HG03103 (cell line): ENCODE measurements around the gene GAS1.

Experiments
- ATAC-seq: cut with Tn5 transposase; IDR thresholded peaks from one replicate; pipeline ENCODE4 v1.9.1; 2021; ENCODE audit warnings: low read depth; ENCODE audit not compliant: unreplicated experiment

Gene GAS1

DNA sequence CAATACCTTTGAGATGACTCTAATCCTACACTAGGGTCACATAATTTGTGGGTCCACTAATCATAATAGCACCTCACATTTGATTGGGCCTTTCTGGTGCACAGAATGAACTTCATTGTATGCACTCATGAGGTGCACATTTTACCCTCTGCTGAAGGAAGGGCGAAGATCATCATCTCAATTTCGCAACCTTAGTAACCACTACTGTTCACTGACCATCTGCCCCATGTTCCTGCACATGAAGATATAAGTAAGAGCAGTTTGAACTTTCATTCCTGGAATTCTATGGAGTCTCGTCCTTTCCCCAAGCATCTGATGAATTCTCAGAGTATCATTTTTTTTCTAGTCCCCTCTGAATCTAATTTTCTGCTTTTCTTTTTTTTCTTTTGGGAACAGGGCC is 21.2 kb downstream of the GAS1 start:
- ATAC-seq, result no peak

DNA sequence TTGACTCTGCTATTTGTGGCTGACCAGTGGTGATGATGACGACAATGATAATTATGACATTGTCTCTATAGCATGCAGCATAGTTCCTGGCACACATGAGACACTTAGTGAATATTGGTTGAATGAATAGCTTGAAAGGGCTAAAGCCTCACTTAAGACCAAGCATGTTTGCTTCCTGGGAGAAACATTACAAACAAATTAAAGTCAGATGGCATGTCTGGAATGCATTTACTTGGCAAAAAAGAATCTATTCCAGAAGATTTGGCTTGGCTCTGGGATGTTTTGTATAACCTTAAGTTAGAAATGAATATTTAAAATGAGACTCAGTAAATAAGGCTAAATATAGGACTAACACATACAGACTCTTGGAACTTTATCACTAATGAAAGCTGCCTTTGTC is 21.6 kb downstream of the GAS1 start:
- no peak for ATAC-seq

DNA sequence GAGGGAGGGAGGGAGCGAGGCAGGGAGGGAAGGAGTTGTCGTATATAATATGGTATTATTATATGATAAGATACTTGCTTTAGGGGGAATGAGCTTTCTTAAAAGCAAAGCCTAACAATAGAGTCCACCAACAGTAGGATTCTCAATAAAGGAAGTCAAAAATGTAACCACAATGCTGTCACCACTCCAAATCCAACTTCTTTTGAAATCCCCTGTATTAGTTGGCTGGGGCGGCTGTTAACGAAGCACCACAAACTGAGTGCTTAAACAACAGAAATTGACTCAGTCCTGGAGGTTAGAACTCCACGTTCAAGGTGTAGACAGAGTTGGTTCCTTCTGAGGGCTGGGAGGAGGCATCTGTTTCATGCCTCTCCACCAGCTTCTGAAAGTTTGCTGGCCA is 23.1 kb downstream of the GAS1 start:
- no peak for ATAC-seq

DNA sequence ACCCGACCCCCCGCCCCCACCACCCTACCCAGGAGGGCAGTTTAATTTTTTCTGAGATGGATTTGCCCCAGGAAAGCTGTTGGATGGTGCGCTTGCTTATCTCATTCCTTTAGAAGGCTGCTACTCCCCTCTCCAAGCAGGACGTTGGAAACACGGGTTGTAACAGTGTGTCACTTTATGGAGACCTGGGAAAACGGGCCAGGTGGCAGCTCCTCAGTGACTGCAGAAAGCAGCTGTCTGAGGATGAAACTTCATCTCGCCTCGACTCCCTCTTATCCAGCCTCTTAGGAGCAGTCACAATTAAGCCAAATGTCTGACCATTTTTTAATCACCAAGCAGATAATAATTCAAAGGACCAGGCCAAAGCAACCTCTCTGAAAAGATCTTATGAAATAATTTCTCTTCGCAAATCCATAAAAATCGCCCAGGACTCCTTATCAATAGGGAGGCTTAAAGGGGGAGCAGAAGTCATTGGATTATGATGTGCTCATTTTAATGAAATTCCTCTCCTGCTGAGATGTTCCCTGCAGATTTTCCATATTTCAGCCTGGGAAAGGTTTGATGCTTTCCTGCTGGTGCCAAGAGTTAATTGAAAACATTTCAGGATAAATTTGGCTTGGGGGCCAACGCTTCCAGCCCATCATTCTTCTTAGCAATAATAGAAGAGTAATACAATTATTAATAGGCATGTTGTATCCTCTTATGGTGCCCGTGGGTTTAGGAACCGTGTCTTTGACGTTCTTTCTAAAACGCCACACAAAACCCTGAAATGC is 26.0 kb downstream of the GAS1 start:
- ATAC-seq, result no peak

DNA sequence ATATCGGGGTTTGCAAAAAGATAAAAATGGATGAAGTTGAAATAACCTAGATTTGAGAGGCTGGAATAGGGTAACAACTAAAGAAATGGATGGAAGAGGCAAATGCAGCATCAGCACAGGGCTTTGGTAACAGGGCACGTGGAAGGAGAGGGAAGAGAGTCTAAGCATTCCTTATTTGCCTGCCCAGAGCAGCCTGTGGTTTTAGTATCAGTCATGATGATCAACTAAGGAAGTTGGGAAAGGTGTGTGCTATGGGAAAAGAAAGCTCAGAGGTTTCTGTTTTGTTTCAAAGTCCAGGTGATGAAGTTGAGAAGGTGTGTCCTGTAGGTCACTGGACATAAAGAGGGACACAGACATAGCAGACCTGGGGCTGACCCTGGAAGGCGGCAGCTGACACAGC is 28.8 kb downstream of the GAS1 start:
- ATAC-seq, result no peak

DNA sequence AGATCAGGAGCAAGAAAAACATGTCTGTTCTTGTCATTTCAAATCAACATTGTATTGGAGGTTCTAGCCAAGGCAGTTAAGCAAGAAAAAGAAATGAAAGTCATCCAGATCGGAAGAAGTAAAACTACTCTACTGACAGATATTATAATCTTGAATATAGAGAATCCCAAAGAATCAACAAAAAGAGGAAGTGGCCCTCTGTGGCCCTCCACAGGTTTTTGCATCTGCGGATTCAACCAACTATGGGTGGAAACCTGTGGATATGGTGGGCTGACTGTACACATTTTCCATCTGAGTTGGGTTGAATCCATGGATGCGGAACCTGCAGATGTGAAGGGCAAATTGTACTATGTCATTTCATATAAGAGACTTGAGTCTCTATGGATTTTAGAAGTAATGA is 35.1 kb downstream of the GAS1 start:
- ATAC-seq, result no peak

DNA sequence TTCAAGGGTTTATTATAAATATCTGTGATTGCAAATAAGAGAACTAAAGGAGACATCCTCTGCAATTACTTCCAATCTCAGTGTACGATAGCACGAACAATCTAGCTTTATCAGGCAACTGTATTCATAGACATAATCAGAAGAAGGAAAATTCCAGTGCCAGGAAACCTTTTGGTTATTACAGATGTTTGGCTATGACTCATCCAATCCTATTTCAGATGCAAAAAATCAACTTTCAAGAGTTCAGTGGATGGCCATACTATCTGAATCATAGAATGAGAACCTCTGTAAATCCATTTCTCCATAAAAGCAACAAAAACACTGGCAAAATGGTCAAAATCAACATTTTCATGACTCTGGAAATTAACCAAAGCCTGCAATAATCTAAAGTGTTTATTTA is 37.9 kb downstream of the GAS1 start:
- no peak for ATAC-seq

DNA sequence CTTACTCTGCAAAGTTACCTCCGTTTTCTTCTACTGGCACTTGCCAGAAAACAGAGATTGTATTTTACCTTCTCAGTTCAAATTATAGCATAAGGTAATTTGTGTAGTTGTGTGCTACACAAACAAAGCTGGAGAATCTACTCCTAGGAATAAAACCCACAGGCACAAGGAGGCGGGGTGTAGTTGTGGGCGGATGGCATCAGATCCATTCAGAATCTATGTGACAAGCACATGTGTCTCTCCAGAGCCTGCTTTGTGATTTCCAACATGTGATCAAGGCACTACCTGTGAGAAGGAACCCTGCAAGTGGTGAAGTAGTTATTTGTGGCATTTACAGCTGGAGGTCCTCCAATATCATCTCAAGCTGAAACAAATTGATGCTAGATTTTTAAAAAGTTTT is 39.0 kb downstream of the GAS1 start:
- no peak for ATAC-seq

DNA sequence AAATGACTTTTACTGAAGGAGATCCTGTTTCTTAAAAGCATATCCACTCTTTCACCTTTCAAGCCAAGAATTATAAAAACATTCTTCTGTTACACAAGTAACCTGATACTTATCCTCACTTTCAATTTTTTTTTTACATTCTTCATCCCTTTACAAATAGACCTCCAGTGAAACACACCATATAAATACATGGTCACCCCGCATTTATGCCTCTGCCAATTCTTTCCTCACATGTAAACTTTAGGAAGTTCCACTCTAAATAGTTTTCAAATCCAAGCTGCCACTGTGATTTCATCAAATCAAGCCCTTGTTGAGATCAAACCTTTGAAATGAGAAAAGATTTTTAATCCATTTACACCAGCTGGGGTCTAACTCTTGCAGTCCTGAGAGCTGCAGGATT is 40.0 kb downstream of the GAS1 start:
- no peak for ATAC-seq

DNA sequence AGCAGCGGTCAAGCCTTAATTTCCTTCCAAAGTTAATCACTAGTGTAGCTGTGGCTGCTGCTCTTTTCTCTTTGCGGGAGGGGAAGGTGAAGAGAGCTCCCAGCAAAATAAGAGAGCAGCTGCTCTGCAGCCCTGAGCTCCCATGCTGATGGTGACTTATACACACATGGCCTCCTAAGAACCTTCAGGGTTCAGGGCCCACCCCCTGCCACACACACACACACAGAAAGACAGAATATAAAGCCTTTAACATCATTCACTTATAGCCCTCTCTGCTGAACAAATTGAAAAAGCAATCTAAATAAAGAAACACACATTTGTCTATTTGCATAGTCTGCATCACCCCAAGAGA is 43.6 kb downstream of the GAS1 start:
- ATAC-seq, result no peak

DNA sequence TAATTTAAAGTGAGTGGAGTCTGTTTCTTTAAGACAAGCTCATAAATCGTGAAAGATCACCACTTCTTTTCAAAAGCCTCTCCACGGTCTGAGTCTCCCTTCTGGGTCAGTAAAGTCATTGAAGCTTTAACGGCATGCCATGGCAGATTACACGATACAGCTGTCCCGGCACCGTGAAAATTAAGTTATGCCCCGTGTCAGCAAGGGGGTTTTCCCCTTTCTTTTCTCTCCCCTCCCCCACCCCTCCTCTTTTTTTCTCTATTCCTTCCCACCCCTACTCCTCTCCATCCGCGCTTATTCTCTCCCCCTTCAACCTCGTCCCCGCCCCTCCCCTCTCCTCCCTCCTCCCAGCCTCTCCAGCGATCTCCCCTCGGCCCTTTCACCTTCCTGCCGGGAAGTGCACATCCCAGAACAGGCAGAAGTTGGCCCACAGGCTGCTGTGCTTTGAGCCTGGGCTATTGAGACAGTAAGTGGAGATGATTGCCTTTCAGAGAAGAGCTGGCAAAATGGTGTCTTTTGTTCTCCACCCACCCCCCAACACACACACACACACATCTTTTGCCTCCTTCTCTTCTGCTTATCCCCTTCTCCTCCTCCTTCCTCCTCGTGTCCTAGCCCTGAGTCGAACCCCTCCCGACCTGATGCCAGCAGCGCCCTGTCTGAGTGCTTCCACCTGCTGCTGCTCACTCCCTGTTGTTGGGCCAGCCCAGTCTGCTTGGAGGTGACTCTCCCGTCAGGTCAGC is 44.1 kb downstream of the GAS1 start:
- no peak for ATAC-seq

DNA sequence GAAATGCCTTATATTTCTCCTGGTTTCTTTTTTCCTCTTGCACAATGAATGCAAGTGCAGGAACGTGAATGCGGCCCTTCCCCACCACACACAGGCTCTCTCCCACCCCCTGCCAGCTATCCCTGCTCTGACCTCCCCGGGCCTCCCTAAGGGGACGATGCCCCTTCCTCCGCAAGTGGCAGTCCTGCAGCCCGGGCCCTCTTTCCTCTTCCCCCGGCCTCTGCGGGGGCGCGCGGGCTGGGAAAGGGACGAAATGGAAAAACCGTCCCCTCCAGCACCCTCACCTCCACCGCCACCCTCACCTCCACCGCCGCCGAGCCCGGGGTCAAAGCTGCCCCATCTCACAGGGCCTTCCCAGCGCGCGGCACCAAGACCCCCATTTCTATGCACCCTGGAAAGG is 44.7 kb downstream of the GAS1 start:
- no peak for ATAC-seq

DNA sequence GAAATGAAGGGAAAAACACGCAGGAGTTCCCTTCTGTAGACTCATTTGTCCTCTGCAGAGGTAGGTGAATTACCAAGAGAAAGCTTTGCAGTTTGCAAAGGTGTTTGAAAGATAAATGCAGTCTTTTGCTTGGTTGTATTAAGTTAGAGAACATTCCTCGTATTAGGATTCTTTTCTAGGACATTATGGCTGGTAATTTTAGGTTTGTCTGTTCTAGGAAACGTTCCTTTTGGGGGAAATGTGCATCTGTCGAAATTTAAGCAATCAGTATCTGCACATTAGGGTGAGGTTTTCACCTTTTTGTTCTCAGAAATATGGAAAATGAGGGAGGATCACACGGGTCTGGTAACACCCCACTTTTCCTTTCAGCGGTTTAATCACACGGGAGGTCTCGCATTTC is 45.1 kb downstream of the GAS1 start:
- ATAC-seq, result no peak

DNA sequence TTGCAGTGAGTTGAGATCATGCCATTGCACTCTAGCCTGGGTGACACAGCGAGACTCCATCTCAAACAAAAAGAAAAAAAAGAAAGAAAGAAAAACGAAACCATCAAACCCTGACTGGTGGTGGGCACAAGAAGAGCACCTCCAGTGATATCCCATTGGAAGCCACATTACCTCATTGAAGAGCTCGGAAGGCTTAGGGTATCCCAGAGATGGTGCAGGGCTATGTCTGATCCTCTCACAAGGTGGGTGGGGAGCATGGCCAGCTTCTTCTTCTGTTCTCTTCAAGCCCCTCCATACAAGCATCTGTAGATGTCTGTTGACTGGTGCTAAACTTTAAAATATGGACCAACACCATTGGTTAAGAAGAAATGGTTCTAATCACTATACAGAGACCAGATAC is 45.8 kb downstream of the GAS1 start:
- no peak for ATAC-seq
